ENCODE data around the gene KRTAP21-2.

DNA sequence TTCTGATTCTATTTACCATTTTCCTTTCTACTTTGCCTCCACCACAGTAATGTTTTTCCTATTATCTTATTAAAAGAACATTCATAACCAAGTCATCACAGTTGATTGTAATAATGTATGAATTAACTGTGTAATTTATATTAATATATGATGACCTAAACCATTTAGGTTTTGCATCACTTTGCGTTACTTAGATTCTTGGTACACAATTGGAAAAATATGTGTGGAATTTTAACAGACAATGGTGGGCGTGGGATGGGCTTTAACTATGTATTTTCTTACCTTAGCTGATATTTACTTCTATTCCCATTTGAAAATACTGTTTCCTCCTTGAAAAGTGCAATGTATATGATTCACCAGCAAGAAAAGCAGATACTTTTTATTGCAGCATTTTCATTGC lies 32.1 kb downstream of the KRTAP21-2 start:
- TF ChIP-seq, protein P1, sequence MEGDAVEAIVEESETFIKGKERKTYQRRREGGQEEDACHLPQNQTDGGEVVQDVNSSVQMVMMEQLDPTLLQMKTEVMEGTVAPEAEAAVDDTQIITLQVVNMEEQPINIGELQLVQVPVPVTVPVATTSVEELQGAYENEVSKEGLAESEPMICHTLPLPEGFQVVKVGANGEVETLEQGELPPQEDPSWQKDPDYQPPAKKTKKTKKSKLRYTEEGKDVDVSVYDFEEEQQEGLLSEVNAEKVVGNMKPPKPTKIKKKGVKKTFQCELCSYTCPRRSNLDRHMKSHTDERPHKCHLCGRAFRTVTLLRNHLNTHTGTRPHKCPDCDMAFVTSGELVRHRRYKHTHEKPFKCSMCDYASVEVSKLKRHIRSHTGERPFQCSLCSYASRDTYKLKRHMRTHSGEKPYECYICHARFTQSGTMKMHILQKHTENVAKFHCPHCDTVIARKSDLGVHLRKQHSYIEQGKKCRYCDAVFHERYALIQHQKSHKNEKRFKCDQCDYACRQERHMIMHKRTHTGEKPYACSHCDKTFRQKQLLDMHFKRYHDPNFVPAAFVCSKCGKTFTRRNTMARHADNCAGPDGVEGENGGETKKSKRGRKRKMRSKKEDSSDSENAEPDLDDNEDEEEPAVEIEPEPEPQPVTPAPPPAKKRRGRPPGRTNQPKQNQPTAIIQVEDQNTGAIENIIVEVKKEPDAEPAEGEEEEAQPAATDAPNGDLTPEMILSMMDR (IDR thresholded peaks at IDR 0.05) = no peak
- TF ChIP-seq POLR2AphosphoS5 (IDR thresholded peaks at IDR 0.05; ENCODE audit: low read depth, low read length) (no peak), SIN3A (IDR thresholded peaks at IDR 0.05; ENCODE audit: borderline replicate concordance, insufficient read depth, low read depth, low read length) (no peak)
- TF ChIP-seq, protein P2, sequence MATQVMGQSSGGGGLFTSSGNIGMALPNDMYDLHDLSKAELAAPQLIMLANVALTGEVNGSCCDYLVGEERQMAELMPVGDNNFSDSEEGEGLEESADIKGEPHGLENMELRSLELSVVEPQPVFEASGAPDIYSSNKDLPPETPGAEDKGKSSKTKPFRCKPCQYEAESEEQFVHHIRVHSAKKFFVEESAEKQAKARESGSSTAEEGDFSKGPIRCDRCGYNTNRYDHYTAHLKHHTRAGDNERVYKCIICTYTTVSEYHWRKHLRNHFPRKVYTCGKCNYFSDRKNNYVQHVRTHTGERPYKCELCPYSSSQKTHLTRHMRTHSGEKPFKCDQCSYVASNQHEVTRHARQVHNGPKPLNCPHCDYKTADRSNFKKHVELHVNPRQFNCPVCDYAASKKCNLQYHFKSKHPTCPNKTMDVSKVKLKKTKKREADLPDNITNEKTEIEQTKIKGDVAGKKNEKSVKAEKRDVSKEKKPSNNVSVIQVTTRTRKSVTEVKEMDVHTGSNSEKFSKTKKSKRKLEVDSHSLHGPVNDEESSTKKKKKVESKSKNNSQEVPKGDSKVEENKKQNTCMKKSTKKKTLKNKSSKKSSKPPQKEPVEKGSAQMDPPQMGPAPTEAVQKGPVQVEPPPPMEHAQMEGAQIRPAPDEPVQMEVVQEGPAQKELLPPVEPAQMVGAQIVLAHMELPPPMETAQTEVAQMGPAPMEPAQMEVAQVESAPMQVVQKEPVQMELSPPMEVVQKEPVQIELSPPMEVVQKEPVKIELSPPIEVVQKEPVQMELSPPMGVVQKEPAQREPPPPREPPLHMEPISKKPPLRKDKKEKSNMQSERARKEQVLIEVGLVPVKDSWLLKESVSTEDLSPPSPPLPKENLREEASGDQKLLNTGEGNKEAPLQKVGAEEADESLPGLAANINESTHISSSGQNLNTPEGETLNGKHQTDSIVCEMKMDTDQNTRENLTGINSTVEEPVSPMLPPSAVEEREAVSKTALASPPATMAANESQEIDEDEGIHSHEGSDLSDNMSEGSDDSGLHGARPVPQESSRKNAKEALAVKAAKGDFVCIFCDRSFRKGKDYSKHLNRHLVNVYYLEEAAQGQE (IDR thresholded peaks at IDR 0.05; ENCODE audit: insufficient read depth in 1 of 2, low read depth in 2 of 2, low read length in 1 of 2) = no peak
